HG02973 (cell line): Measurements from ENCODE around the gene RAPGEF4.

ENCODE experiments used
- ATAC-seq: cut with Tn5 transposase; IDR thresholded peaks from one replicate; pipeline ENCODE4 v1.9.1; 2021; ENCODE audit warnings: moderate library complexity; ENCODE audit not compliant: unreplicated experiment

The RAPGEF4 gene

DNA sequence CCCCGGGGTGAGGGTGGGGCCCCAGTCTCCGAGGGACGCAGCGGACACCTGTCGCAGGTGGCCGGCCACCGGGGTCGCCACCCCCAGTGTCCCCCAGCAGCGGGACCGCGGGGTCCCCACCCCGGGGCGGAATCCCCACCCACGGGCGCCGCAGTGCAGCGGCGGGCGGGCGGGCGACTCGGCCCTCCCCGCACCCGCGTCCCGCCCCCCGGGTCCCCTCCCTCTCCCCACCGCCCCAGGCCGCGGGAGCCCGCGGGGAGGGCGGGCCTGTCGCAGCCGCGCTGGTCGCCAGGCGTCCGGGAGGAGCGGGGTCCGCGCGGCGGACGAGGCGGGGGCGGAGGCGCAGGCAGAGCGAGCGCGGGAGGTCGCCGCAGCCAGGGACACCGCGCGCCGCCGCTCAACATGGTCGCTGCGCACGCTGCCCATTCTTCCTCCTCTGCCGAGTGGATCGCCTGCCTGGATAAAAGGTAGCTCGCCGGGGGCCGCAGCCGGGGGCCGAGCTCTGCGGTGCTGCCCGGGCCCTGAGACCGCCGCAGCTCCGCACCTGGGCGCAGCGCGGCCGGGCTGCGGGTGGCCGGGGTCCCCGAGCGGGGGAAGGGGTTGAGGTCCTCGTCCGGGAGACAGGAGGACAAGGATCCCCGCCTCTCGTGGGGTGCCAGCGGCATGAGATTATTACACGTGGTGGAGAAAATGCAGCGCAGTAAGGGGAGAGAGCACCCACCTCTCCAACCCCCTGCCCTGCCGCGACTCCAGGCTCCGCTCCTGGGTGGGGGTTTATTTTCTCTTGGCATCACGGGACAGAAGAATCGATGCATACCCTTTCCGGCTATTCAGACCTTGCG lies at the start of gene RAPGEF4:
TSS of gene RAPGEF4 (plus strand) at position 264 of the 842 bp plus-strand sequence. CDS start at position 403, 139 bp downstream.
- ATAC-seq, result no peak

GRCh38 chr2:172693037-172693436 lies 42.6 kb upstream of the RAPGEF4 start:
- ATAC-seq, result no peak

DNA sequence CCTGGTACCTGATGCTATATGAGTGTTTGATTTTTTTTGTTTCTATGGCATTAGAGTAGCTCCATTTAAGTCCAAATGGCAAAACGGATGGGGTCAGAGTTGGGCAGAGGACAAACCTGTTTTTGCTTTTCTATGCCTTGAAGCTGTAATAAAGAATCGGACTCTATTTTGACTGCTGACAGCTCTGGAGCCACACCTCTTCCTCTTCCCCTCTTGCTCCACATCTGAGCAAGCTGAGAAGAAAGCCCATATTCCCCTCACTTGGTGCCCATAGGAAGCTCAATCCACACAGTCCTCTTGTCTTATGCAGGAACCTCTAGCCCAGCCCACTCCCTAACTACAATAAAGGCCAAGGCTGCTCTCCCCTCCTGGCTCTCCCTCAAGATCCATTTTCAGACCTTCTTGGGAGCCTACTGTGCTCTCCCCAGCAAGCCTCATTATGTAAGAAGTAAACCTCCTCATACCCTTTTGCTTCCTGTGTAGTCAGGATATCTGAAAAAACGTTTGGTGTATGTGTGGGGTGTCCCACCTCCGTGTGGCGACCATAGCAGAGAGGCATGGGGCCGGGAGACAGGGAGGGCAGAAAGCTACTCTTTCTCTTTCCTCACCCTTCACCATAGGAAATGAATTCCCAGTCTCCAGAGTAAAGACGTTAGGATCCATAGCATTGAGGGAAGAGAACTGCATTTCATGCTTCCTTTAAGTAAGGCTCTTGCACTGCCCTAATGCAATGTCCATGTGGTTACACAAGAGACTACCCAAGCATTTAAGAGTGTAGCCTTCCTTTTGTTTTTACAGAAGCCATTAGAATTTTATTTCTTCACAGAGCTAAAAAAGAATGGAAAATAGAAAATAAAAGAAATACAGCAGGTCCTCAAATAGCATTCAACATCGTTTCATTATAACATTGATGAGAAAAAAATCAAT lies 41.9 kb upstream of the RAPGEF4 start:
- ATAC-seq, result no peak

- ATAC-seq, result no peak
Observed at GRCh38 chr2:172697296-172697695, 38.3 kb upstream of the RAPGEF4 start.

GRCh38 chr2:172698041-172698863 lies 37.4 kb upstream of the RAPGEF4 start:
- ATAC-seq, result peak; percentile 94

GRCh38 chr2:172701250-172701649 lies 34.4 kb upstream of the RAPGEF4 start:
- ATAC-seq, result no peak

DNA sequence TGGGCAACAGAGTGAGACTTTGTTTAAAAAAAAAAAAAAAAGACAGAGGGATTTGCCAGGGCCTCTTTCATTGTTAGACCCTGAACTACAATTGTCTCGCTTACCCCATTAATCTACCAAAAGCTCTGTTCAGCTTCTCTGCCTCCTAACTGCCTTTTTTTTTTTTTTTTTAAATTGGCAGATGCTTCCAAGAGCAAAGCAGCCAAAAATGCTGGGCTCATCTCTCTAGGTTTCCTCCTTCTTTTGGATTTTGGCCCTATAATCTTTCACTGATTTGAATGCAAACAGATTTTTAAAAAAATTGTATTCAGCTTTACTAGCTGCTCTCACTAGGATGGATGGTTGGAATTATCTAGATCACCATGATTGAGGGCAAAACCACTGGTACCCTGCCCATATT lies 33.2 kb upstream of the RAPGEF4 start:
- no peak for ATAC-seq

GRCh38 chr2:172704072-172704936 lies 31.3 kb upstream of the RAPGEF4 start:
- ATAC-seq, result no peak

DNA sequence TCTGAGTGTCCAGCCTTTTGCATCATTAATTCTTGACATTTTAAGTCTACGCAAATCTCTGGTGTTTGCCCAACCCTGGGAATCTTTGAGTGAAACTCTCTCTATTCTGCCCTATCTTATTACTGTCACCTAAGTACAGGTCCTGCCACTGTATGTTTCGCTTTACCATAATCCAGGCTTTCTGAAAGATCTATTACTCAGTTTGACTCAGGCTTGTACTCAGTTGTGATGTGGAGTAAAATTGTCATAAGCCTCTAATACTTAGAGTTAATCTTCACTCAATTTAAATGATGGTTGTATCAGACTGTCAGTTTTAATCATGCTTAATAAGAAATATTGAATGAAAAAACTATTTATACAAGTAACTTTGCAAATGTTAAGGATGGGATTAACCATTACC lies 30.3 kb upstream of the RAPGEF4 start:
- ATAC-seq, result no peak

- ATAC-seq, result no peak
Observed at GRCh38 chr2:172708247-172708646, 27.4 kb upstream of the RAPGEF4 start.

- ATAC-seq, result no peak
Observed at GRCh38 chr2:172709566-172710291, 25.9 kb upstream of the RAPGEF4 start.

DNA sequence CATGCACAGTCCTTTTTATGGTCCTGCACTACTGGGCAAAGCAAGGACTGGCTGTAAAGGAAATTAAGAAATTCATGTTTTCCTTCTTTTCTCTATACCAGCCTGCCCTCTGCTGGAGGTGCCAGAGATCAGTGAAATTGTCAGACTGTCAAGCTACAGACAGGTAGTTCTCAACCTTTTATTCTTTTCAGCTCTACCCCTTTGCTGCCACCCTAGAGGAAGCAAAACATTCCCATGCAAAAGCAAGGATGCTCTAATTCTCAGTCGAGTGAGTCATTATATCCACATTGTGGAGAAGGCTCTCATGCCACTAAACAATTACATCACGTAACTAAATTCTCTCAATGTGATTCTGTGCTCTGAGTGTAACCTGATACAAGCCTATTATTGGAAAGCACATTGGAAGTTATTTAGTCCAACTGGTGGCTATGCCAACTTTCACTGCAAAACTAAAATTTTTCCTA lies 25.0 kb upstream of the RAPGEF4 start:
- no peak for ATAC-seq

GRCh38 chr2:172711110-172711509 lies 24.5 kb upstream of the RAPGEF4 start:
- no peak for ATAC-seq

DNA sequence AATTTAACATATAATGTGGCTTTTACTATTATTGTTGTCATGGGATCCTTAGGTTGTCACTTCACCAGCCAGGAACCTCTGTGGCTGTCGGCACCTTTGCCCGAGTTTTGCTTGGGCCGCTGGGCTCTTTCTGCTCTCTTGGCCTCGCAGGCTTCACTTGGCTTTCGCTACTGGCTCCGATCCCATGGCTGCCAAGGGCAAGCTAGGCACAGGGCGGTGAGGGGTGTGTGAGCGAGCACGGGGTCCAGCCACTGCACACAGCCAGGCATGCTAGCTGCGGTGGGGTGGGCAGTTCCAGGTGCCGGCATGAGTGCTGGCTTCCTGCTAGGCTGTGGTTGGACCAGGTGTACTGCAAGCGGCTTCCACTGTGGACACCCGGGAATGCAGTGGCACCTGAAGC lies 23.4 kb upstream of the RAPGEF4 start:
- ATAC-seq, result no peak

DNA sequence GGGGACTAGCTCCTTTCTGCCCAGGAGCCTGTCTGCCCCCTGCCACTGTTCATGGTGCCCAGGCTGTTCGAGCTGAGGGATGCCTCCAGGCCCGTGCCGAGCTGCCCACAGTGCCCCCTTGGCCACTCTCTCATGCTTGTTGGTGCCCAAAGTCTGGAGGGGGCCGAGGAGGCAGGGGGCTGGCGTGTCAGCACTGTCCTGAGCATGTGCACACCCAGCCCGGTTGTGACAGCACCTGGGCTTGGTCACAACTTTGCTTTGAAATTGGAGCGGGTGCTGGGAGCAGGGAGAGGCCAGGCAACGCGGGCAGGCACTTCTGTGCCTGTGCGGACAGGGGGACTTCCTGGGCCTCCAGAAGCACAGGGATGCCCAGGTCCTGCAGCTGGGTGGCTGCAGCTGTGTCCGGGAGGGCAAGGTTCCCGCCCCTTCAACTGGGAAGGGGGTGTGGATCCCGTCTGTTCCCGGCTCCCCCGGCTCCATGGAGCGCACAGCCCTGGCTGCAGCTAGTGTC lies 22.2 kb upstream of the RAPGEF4 start:
- no peak for ATAC-seq

GRCh38 chr2:172722481-172722880 lies 13.2 kb upstream of the RAPGEF4 start:
- ATAC-seq, result no peak

GRCh38 chr2:172723286-172723685 lies 12.4 kb upstream of the RAPGEF4 start:
- no peak for ATAC-seq

DNA sequence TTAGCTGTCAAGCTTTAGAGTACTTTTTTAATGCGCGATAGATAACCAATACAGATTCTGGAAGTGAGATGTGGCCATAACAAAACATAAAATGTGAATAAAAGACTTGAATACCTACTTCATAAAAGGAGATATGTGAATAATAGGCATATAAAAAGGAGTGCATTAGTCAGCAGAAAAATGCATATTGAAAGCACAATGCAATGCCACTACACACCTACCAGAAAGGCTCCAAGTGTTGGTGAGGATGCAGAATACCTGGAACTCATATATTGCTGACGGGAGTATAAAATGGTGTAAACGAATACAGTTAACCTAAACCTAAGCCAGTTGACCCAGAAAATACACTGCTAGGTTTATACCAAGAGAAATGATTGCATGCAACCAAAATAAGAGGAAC lies 10.9 kb upstream of the RAPGEF4 start:
- ATAC-seq, result no peak

DNA sequence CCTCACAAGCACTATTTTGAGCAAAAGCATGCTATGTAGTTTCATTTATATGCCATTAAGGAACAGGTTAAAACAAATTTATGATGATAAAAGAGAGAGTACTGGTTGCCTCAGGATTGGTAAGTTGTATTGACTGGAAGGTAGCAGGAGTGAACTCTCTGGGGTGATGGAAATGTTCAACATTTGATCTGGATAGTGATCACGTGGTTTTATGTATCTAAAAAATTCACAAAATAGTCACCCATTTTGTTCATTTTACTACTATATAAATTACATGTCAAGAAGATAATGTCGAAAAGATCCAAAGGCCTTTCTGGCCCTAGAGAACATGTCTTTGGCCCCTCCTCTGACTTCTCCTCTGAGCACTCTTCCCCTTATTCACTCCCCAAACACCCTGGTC lies 10.4 kb upstream of the RAPGEF4 start:
- ATAC-seq, result no peak
